NCI-H2107 treated with DMSO at 0.1 percent for 48 hours (cell line): ENCODE measurements around the gene TTC5.
"Not testable (repeated sequence)": the region's sequence is repeated elsewhere in the genome, so short reads cannot be mapped to it uniquely, and the experiment has no call there.

Experiments
- DNase-seq: peaks from one replicate; lab custom pipeline; 2025; ENCODE audit not compliant: unreplicated experiment; lab: John Stamatoyannopoulos, UW

The TTC5 gene

GRCh38 chr14:20305265-20306078 is at the start of gene TTC5:
Gene TTC5, minus strand, starts transcription at chr14:20305951. Its CDS starts 14 bp downstream, at chr14:20305937.
- peak; percentile 87 for DNase-seq

GRCh38 chr14:20350860-20351259 is 45.1 kb upstream of the TTC5 start:
- no peak for DNase-seq

GRCh38 chr14:20350282-20350681 is 44.5 kb upstream of the TTC5 start:
- DNase-seq = no peak

- DNase-seq = no peak
Observed at GRCh38 chr14:20347747-20348146, 42.0 kb upstream of the TTC5 start.

GRCh38 chr14:20346713-20347112 is 41.0 kb upstream of the TTC5 start:
- no peak for DNase-seq

- no peak for DNase-seq
Observed at GRCh38 chr14:20345366-20345765, 39.6 kb upstream of the TTC5 start.

- DNase-seq = peak; percentile 35
Observed at GRCh38 chr14:20343862-20344220, 38.1 kb upstream of the TTC5 start.

GRCh38 chr14:20343092-20343861 is 37.5 kb upstream of the TTC5 start, which contains the start of gene PARP2:
Gene PARP2, plus strand, starts transcription at chr14:20343635. Its CDS starts 7 bp downstream, at chr14:20343642.
- DNase-seq = peak; percentile 100

GRCh38 chr14:20341646-20342045 is 35.9 kb upstream of the TTC5 start:
- no peak for DNase-seq

GRCh38 chr14:20341032-20341431 is 35.3 kb upstream of the TTC5 start:
- DNase-seq = not testable (repeated sequence)

GRCh38 chr14:20334017-20334416 is 28.3 kb upstream of the TTC5 start:
- DNase-seq = no peak

- DNase-seq = no peak
Observed at GRCh38 chr14:20333494-20333841, 27.7 kb upstream of the TTC5 start.

GRCh38 chr14:20332788-20333493 is 27.2 kb upstream of the TTC5 start, which contains the start of gene CCNB1IP1:
Gene CCNB1IP1, minus strand, starts transcription at chr14:20333279. Its CDS starts 16,756 bp downstream, at chr14:20316523.
- peak; percentile 96 for DNase-seq

- DNase-seq = peak; percentile 59
Observed at GRCh38 chr14:20332431-20332787, 26.7 kb upstream of the TTC5 start.

- DNase-seq = no peak
Observed at GRCh38 chr14:20331053-20331613, 25.4 kb upstream of the TTC5 start.

- no peak for DNase-seq
Observed at GRCh38 chr14:20329355-20329754, 23.6 kb upstream of the TTC5 start.

GRCh38 chr14:20328705-20329104 is 23.0 kb upstream of the TTC5 start:
- DNase-seq = no peak

GRCh38 chr14:20327005-20327869 is 21.5 kb upstream of the TTC5 start:
- peak; percentile 62 for DNase-seq

GRCh38 chr14:20317720-20318119 is 12.0 kb upstream of the TTC5 start:
- no peak for DNase-seq

GRCh38 chr14:20314026-20314425 is 8.3 kb upstream of the TTC5 start:
- DNase-seq = no peak
